Osteocyte (in vitro differentiated cells): ENCODE data around the gene SLC4A1. TPM values are rescaled to one million over a fixed set of nuclear protein-coding genes. Genes with fewer than 3 reads are reported as not detected.

Experiments
- DNase-seq: peaks from one replicate; pipeline ENCODE4 v3.0.0; 2021; ENCODE audit warnings: mixed read lengths; ENCODE audit not compliant: unreplicated experiment; ENCODE audit errors: extremely low spot score
- H3K27ac Mint-ChIP-seq: one replicate; pipeline ENCODE4 v1.8.0; 2021; ENCODE audit warnings: mild to moderate bottlenecking, mixed read lengths; ENCODE audit not compliant: unreplicated experiment
- H3K27me3 Mint-ChIP-seq: one replicate; pipeline ENCODE4 v1.8.0; 2021; ENCODE audit warnings: mixed read lengths; ENCODE audit not compliant: unreplicated experiment
- H3K36me3 Mint-ChIP-seq: one replicate; pipeline ENCODE4 v1.8.0; 2021; ENCODE audit warnings: mixed read lengths; ENCODE audit not compliant: unreplicated experiment
- H3K4me1 Mint-ChIP-seq: one replicate; pipeline ENCODE4 v1.8.0; 2021; ENCODE audit warnings: mixed read lengths; ENCODE audit not compliant: unreplicated experiment
- H3K4me3 Mint-ChIP-seq: one replicate; pipeline ENCODE4 v1.8.0; 2021; ENCODE audit warnings: mild to moderate bottlenecking, moderate library complexity, mixed read lengths; ENCODE audit not compliant: unreplicated experiment
- H3K9me3 Mint-ChIP-seq: one replicate; pipeline ENCODE4 v1.8.0; 2021; ENCODE audit warnings: mixed read lengths; ENCODE audit not compliant: unreplicated experiment
- total RNA-seq: library from RNA; stranded (reverse); gene quantifications from 2 replicates; pipeline ENCODE4 v1.2.1, GENCODE V29; 2021
- TF ChIP-seq, protein P1 (sequence below): fragments of 200-600 bp; sonication (generic); IDR thresholded peaks from 2 replicates; pipeline ENCODE4 v1.5.0; 2021; ENCODE audit warnings: antibody characterized with exemption, mild to moderate bottlenecking, moderate library complexity

Gene SLC4A1
- total RNA-seq, 1 donor from 2014 or later: not detected

DNA sequence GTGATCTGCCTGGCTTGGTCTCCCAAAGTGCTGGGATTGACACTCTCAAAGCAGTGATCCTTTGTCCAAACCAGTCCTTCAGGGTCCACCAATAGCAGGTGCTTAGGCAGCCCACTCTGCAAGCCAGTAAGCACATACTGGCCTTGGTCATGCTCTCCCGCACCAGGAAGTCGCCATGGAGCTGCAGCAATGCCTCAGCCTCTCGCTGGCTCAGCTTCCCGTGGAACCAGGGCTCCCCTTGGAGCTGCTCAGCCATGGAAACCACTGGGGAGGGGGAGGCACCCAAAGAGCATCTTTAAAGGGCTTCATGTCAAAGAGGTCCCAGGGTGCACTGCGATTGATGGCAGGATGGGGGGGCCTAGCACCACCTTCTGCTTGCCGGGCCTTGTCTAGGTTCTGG lies 38.8 kb downstream of the SLC4A1 start:
- Mint-ChIP-seq H3K9me3 (no peaks in the 10 kb centered on the region), H3K4me3 (no peak overlapping the region), H3K27ac (no peak overlapping the region), H3K4me1 (no peaks in the 10 kb centered on the region), H3K27me3 (no peaks in the 10 kb centered on the region), H3K36me3 (no peaks in the 10 kb centered on the region)
- no peak for DNase-seq
- TF ChIP-seq, protein P1, sequence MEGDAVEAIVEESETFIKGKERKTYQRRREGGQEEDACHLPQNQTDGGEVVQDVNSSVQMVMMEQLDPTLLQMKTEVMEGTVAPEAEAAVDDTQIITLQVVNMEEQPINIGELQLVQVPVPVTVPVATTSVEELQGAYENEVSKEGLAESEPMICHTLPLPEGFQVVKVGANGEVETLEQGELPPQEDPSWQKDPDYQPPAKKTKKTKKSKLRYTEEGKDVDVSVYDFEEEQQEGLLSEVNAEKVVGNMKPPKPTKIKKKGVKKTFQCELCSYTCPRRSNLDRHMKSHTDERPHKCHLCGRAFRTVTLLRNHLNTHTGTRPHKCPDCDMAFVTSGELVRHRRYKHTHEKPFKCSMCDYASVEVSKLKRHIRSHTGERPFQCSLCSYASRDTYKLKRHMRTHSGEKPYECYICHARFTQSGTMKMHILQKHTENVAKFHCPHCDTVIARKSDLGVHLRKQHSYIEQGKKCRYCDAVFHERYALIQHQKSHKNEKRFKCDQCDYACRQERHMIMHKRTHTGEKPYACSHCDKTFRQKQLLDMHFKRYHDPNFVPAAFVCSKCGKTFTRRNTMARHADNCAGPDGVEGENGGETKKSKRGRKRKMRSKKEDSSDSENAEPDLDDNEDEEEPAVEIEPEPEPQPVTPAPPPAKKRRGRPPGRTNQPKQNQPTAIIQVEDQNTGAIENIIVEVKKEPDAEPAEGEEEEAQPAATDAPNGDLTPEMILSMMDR: no peak

DNA sequence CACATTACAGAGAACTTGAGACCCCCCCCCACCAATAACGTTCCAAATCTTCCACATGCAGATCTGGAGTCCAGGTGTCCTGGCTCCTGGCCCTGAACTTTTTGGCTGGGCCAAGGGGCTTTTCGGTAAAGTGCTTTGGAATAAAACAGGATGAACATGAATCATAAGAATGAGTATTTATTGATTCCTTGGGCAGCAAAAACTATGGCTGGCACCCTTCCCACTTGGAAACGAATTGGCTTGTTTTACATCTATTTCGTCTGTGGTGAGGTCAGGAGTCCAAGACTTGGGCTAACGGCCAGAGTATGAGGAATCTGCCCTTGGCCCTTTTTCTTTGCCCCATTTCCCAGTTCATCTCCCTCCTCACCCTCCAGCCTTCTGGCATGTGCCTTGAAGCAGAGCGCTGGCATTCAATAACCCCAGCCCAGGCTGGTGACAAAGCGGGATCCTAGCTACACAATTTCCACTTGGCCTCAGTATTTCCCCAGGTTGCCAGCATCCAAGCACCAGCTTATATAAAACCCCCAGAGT lies 44.3 kb downstream of the SLC4A1 start:
- no peaks in the 10 kb centered on the region for H3K27me3 Mint-ChIP-seq
- H3K36me3 Mint-ChIP-seq: no peaks in the 10 kb centered on the region
- no peak overlapping the region for H3K27ac Mint-ChIP-seq
- no peak overlapping the region for H3K4me3 Mint-ChIP-seq
- no peak for DNase-seq
- peaks cover 16% of the 10 kb centered on the region for H3K4me1 Mint-ChIP-seq
- H3K9me3 Mint-ChIP-seq: no peaks in the 10 kb centered on the region
- TF ChIP-seq, protein P1: no peak

DNA sequence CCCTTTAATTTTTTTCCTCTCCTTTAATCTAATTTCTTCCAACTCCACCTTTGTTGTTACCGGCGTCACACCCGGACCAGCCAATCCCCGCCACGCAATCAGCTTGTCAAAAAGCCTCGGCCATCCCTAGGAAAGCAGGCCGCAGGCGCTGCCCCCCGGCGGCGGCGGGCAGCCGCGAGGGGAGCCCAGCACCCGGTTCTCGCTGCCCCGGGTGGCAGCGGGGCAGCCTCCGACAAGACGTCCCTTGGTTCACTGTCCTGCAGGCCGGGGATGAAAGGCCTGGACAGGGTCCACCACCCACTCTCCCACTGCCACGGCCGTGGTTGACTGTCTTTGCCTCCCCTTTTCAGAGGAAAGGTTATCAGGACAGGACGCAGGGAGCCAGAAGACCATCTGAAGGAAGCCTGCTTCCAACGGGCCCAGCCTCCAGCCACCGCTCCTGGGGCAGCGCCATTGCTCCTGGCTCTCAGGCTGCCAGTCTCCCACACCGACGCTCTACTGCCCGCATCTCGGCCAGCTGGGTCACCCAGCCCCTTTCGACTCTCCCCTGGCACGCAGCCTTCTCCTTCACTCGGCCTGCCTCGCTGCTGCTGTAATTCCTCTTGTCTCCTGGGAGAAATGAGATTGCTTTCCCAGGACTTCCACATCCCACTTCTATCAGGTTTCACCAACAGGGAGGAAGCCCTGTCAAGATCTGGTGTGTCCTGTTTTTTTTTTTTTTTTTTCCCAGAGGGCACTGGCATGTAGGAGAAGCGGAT lies 45.6 kb downstream of the SLC4A1 start:
- Mint-ChIP-seq H3K4me1 (peaks cover 24% of the 10 kb centered on the region), H3K27me3 (no peaks in the 10 kb centered on the region), H3K4me3 (peak overlapping the region; percentile 88), H3K27ac (peak overlapping the region; percentile 97), H3K36me3 (no peaks in the 10 kb centered on the region), H3K9me3 (no peaks in the 10 kb centered on the region)
- DNase-seq: peak; percentile 91
- TF ChIP-seq, protein P1: no peak

- Mint-ChIP-seq H3K36me3 (no peaks in the 10 kb centered on the region), H3K9me3 (no peaks in the 10 kb centered on the region), H3K4me3 (peak overlapping the region; percentile 88), H3K27me3 (no peaks in the 10 kb centered on the region), H3K4me1 (peaks cover 28% of the 10 kb centered on the region), H3K27ac (peak overlapping the region; percentile 97)
- TF ChIP-seq, protein P1: no peak
- no peak for DNase-seq
These were observed 46.1 kb downstream of the SLC4A1 start for GRCh38 chr17:44221862-44222111.

DNA sequence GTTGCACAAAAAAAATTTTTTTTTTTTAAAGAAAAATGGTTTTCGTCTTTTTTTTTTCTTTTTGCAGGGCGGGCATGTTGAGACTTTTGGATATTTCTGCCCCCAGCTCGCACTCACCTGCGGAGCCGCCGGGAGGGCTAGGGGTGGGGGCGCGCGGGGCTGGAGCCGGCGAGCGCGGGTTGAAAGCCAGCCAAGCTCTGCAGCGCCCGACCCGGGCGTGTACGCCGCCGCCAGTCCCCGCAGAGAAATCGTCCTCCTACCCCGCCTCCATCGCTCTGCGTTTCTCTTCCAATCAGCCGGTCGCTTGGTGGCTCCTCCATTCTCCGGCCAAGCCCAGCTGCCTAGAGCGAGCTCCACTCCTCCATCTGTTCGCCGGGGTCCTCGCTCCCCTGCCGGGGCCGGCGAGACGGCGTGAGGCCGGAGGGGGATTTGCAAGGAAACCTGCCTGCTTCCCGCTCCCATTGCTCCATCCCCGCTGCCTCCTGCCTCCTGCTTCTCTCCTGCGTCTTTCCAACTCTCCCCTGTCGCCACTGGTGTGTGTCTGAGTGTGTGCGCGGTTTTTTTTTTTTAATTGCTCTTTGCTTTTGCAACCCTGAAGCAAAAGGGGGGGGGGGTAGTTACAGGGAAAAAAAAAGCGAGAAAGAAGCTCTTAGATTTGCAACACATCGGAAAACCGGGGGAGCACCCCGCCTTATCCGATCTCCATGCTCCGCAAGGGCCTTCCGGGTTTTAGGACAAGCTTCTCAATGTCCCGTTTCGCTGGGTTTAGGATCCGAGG lies 46.7 kb downstream of the SLC4A1 start:
- Mint-ChIP-seq H3K27me3 (no peaks in the 10 kb centered on the region), H3K27ac (peak overlapping the region; percentile 97), H3K9me3 (no peaks in the 10 kb centered on the region), H3K36me3 (peaks cover 2% of the 10 kb centered on the region), H3K4me3 (peak overlapping the region; percentile 88), H3K4me1 (peaks cover 30% of the 10 kb centered on the region)
- TF ChIP-seq, protein P1: no peak
- peak; percentile 90 for DNase-seq
